Right ventricle myocardium inferior (tissue), 1 donor: Measurements from ENCODE around the gene ITPK1. TPM values are rescaled to one million over a fixed set of nuclear protein-coding genes. Genes with fewer than 3 reads are reported as not detected.

Experiments
- ATAC-seq: fragments of 200-7000 bp; cut with Tn5 transposase; one replicate; pipeline ENCODE4 v1.9.1; 2020; ENCODE audit warnings: mild to moderate bottlenecking, moderate library complexity
- DNase-seq: peaks from one replicate; pipeline ENCODE4 v3.0.0; 2021; ENCODE audit errors: missing footprints
- intact Hi-C: fragments of 100-400 bp; cut with DNase I; formaldehyde crosslinking; loops from one replicate; pipeline ENCODE4 v1.11.0; 2022
- total RNA-seq: library from RNA; stranded (reverse); fragmentation: NEBNext Ultra II Directional; extraction: Animal tissue kit (Norgen Biotek cat#: 25700); gene quantifications from one replicate; pipeline ENCODE4 v1.2.1, GENCODE V29; 2021
- donor health status: DM: no; HTN: yes; CAD: no; lungs with severe emphysema.

ITPK1 gene
- total RNA-seq, 1 donor from 2014 or later, result 123 TPM

- intact Hi-C loops, result no loop called here
- ATAC-seq (no peak), DNase-seq (no peak)
These were observed 182.2 kb downstream of the ITPK1 start for GRCh38 chr14:92933481-92933880.

- DNase-seq (peak; percentile 66), ATAC-seq (no peak)
- intact Hi-C loops, result no loop called here
These were observed 183.0 kb downstream of the ITPK1 start for GRCh38 chr14:92932448-92933395.

GRCh38 chr14:92931681-92932447, 183.9 kb downstream of the ITPK1 start:
- peak; percentile 9 for DNase-seq
- intact Hi-C loops, result no loop called here

GRCh38 chr14:92930737-92931602, 184.8 kb downstream of the ITPK1 start:
- ATAC-seq (no peak), DNase-seq (peak; percentile 56)
- intact Hi-C loops, result no loop called here

More at GRCh38 chr14:92931681-92932447, 183.9 kb downstream of the ITPK1 start:
- no peak for ATAC-seq

- no peak for ATAC-seq
- peak; percentile 59 for DNase-seq
- intact Hi-C loops, result no loop called here
These were observed 185.8 kb downstream of the ITPK1 start for GRCh38 chr14:92929689-92930608.

- no peak for ATAC-seq
- intact Hi-C loops, result no loop called here
- DNase-seq, result no peak
These were observed 186.6 kb downstream of the ITPK1 start for GRCh38 chr14:92928961-92929688.

- ATAC-seq (no peak), DNase-seq (no peak)
- intact Hi-C loops, result no loop called here
These were observed 187.5 kb downstream of the ITPK1 start for GRCh38 chr14:92928258-92928629.

- no peak for ATAC-seq
- no peak for DNase-seq
- intact Hi-C loops, result no loop called here
These were observed 188.1 kb downstream of the ITPK1 start for GRCh38 chr14:92927349-92928257.

- DNase-seq (no peak), ATAC-seq (no peak)
- intact Hi-C loops, result no loop called here
These were observed 188.8 kb downstream of the ITPK1 start for GRCh38 chr14:92926931-92927330.

- intact Hi-C loops, result no loop called here
- no peak for ATAC-seq
These were observed 189.4 kb downstream of the ITPK1 start for GRCh38 chr14:92926180-92926845.

GRCh38 chr14:92925446-92925845, 190.3 kb downstream of the ITPK1 start:
- DNase-seq (no peak), ATAC-seq (no peak)
- intact Hi-C loops, result no loop called here

More at GRCh38 chr14:92926180-92926845, 189.4 kb downstream of the ITPK1 start:
- DNase-seq, result no peak

GRCh38 chr14:92924247-92924646, 191.5 kb downstream of the ITPK1 start:
- intact Hi-C loops, result no loop called here
- DNase-seq (no peak), ATAC-seq (no peak)

- intact Hi-C loops, result no loop called here
- ATAC-seq, result no peak
- no peak for DNase-seq
These were observed 192.0 kb downstream of the ITPK1 start for GRCh38 chr14:92923744-92924103.

GRCh38 chr14:92922883-92923743, 192.6 kb downstream of the ITPK1 start, which contains the start of gene CHGA:
CHGA (plus strand) TSS chr14:92923150; CDS start chr14:92923360, 210 bp downstream.
- intact Hi-C loops, result no loop called here
- ATAC-seq, result peak; percentile 74
- peak; percentile 79 for DNase-seq
